Muscle of back (tissue), 11 donors: ENCODE results near the gene DYNLRB1. TPM values are rescaled to one million over a fixed set of nuclear protein-coding genes. Genes with fewer than 3 reads are reported as not detected.
"Not testable (repeated sequence)": the region's sequence is repeated elsewhere in the genome, so short reads cannot be mapped to it uniquely, and the experiment has no call there.

Source experiments
- DNase-seq, 3 donors: peaks; one replicate each; pipeline versions ENCODE4 v3.0.0 to v3.0.0-alpha.2; 2013
- polyA plus RNA-seq, 10 donors: library from polyadenylated mRNA; unstranded; fragments of 120-200 nt; gene quantifications; one replicate each; pipeline ENCODE4 v1.2.1, GENCODE V29; 2013; ENCODE audit not compliant: insufficient read length in 10 of 10

DYNLRB1 gene
- polyA plus RNA-seq, 10 donors: 99.7 to 135 (median 116) TPM

- DNase-seq: no peak
Observed at GRCh38 chr20:34507702-34508413, 8.4 kb upstream of the DYNLRB1 start.

DNA sequence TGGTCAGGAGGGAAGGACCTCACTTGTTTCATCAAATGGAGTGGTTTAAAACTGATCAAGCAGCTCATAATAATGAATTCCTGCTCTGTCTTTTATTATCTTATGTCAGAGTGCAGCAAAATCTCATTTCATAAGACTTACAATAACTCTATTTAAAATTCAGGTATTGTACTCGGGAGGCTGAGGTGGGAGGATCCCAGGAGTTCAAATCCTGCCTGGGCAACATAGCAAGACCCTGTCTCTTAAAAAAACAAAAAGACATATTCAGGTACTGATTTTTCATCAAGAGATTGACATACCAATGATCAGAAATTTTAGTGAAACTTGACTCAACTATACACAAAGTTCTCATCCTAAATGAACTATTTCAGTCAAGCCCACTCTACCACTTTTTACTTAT is 5.6 kb upstream of the DYNLRB1 start:
- no peak for DNase-seq

DNA sequence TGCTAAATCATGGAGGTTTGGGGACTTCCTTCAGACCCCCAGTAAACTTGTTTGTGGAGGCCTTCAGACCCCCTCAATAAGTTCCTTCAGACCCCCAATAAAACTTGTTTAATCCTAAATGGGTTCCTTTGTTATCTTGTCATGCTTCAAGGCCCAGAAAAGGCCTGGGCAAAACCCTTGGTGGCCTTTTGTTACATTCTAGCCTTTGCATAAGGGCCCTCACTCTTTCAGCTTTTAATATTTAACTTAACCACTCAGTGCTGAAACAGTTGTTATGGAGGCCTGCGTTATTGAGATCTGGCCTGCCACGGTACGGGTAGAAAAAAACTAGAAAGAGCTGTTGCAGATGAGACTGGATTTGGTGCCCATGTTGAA is 4.3 kb upstream of the DYNLRB1 start:
- DNase-seq: no peak

DNA sequence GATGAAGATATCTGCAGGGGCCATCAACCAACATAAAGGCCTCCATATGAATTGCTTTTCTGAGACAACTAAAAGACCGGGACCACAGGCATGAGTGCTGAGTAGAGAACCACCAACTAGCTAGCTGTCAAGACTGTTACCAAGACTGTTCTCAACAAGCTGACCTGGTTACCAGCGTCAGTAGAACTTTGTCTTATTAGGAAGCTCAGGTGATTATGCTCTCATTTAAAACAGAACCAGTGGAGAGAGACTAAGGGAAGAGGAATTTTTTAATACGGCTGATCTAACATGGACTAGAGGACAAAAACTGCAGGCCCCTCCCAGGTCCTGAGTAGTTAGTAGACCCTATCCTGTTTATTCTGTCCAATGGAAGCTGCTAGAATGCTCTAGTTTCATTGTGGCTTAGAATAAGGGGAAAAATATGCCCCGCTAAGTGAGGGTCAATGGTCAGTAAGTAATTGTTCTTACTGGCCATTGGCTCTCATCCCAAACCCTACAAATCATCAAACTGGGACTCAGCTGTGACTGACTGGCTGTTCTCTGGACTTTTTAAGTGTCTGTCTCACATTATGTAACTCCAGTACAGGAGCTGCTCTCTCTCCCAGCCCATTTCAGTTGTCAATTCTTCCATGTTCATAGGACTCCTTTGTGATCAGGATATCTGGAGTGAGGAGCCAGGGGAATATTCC is 3.8 kb upstream of the DYNLRB1 start:
- DNase-seq: no peak

- DNase-seq: no peak
Observed at GRCh38 chr20:34512955-34513419, 3.2 kb upstream of the DYNLRB1 start.

GRCh38 chr20:34514034-34514433 is 2.2 kb upstream of the DYNLRB1 start:
- not testable (repeated sequence) for DNase-seq

- no peak for DNase-seq
Observed at GRCh38 chr20:34514897-34515483, 1.2 kb upstream of the DYNLRB1 start.

DNA sequence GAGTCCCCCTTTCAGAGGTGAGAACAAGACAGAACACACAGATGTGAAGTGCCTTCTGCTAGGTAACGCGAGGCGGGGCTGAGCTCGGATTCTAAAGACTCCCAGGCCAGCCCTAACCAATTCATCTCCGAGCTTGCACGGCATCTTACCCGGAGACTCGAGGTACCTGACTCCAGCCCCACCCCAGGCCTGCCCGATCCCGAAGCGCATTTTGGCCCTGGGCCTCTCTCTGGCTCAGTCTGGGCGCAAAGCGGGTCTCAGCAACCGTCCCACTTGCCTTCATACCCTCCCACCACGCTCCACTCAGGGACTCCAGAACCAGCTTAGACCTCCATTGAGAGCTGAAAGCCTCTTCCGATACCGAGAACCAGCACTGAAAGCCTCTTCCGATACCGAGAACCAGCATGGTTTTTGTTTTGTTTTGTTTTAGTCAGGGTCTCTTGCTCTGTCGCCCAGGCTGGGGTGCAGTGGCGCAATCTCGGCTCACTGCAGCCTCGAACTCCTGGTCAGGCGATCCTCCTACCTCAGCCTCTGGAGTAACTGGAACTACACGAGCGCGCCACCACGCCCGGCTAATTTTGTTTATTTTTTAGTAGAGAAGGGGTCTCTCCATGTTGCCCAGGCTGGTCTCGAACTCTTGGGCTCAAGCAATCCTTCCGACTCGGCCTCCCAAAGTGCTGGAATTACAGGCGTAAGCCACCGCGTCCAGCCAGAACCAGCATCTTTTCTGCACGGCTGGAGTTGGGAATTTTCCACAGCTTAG is 557 bp upstream of the DYNLRB1 start:
- peak in 1 of 3 donors; percentile 70 for DNase-seq

GRCh38 chr20:34517114-34517505 is 888 bp downstream of the DYNLRB1 start:
- DNase-seq: no peak

GRCh38 chr20:34518863-34519262 is 2.6 kb downstream of the DYNLRB1 start:
- DNase-seq: not testable (repeated sequence)

GRCh38 chr20:34519841-34520240 is 3.6 kb downstream of the DYNLRB1 start:
- DNase-seq: not testable (repeated sequence)

DNA sequence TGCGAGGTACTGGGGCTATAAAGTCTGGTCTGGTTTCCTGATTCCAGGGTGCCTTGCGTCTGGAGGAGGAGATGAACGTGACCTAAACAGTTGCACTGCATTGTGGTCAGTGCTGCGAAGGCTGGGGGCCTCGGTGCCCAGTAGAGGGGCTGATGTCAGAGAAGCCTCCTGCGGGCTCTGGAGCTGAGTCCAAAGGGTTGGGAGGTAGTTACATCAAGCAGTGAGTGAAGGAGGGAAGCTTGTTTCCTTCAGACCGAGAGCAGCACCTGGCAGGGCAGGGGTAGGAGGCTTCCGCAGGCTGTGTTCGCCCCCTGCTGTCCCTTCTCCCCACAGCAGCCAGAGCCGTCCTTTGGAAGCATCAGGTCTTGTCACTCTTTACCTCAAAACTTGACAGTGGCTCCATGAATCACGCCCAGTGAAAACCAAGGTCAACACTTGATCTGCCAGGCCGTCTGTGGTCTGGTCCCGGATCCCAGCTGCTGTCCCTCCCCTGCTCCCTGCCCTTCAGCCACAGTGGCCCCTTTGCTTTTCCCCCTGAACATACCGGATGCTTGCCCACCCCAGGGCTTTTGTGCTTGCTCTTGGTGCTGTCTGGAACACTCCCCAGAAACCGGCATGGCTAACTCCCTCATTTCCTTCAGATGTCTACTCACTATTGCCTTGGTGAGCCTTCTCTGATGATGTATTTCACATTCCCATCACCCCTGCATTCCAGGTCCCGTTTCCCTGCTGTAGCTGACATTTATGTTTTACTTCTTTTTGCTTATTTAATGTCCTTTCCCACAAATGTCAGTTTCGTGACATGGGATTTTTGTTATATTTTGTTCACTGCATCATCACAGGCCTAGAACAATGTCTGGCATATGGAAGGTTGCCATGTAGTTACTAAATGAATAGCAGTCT is 7.0 kb downstream of the DYNLRB1 start:
- peak in 1 of 3 donors; percentile 45 for DNase-seq

DNA sequence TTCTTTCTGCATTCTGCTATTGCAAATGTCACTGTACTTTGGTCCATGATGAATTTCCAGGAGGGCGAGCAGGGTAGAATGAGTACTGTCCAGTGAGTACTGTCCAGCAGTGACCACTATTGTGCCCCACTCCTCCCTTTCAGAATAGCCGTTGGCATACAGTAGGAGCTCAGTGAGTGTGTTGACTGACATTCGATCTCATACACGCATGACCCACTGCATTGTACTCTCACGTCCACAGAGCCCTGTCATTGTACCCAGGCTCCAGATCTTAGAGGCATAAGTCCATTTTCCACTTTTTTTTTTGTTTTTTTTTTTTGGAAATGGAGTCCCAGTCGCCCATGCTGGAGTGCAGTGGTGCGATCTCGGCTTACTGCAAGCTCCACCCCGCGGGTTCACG is 8.2 kb downstream of the DYNLRB1 start:
- no peak for DNase-seq

GRCh38 chr20:34525342-34525708 is 9.1 kb downstream of the DYNLRB1 start:
- DNase-seq: no peak

DNA sequence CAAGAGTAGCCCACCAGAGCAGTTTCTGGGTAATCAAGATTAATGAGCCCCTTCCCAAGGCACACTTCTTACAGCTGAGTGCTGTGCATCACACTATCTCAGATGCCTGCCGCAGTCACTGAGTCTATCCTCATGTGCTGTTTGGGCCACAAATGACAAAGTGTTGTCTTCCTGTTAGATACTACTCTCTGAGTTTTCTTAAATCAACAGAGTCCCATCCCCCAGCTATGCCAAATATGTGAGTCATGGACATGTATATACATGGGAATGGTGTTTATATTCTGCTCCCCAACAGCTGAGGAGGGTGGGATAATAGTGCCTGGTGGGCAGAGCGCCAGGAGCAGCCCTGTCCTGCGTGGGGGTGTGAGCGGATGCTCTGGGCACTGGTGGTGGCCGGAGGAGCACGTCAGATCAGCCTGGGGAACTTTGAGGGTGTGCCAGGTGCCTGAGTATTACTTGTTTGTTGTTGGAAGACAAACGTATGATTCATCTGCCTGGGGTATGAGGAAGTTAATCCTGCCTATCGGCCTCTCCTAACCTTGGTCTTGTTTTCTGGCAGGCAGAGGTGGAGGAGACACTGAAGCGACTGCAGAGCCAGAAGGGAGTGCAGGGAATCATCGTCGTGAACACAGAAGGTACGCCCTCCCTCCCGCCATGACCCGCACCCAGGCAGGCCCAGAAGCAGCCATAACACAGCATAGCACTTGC is 9.6 kb downstream of the DYNLRB1 start:
- peak; percentile 33 to 87 (median 49) for DNase-seq

GRCh38 chr20:34526466-34526865 is 10.2 kb downstream of the DYNLRB1 start:
- DNase-seq: no peak

GRCh38 chr20:34527016-34527415 is 10.8 kb downstream of the DYNLRB1 start:
- DNase-seq: no peak

DNA sequence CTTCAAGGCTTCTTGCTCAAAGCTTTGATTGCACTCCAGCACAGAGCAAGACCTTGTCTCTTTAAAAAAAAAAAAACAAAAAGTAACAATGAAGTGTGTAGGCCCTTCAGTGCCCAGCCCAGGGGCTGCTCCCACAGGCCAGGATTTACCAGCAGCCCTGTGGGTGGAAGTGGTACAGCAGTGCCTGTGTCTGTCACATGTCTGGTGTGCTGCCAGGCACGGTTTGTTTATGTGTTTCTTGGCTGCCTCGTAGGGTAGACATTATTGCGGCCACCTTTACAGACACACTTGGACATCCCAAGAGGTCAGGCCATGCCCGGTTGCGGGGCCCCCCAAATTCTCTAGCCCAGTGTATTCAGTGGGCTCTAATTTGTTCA is 12.7 kb downstream of the DYNLRB1 start:
- DNase-seq: no peak

GRCh38 chr20:34529742-34530141 is 13.5 kb downstream of the DYNLRB1 start:
- DNase-seq: no peak

DNA sequence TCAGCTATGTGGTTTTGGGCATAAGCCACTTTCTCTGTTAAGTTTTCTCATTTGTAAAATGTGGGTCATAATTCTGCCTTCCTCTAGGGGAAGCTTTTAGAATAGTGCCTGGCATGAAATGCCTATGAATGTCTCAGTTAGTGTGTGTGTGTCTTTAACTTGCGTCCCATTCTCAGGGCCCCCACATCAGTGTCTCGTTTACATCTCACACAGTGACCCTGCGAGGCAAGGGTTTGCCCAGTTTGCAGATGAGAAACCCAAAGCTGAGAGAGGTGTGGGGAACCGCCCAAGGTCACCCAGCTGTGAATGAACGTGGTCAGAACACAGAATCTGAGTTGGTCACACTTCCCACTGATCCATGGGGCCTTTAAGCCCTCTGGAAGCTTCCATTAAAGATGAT is 14.1 kb downstream of the DYNLRB1 start:
- no peak for DNase-seq
